H9 (cell line): ENCODE data around the gene NHP2. TPM values are rescaled to one million over a fixed set of nuclear protein-coding genes. Genes with fewer than 3 reads are reported as not detected.
A peak's percentile ranks its signal among the peaks of the same experiment; 100 is the strongest.

Experiments used
- DNase-seq: peaks from one replicate; pipeline ENCODE4 v3.0.0-alpha.2; 2017
- H2AFZ ChIP-seq: one replicate; pipeline ENCODE4 v1.6.1; 2013; ENCODE audit warnings: mild to moderate bottlenecking, low read length, control low read depth, moderate library complexity
- H2AK5ac ChIP-seq: 2 replicates; pipeline ENCODE4 v1.6.1; 2013; ENCODE audit warnings: low read length, control low read depth, mixed read lengths; ENCODE audit not compliant: insufficient read length
- H2BK120ac ChIP-seq: one replicate; pipeline ENCODE4 v1.6.1; 2013; ENCODE audit warnings: low read depth, mild to moderate bottlenecking, low read length, control low read depth, inconsistent platforms; ENCODE audit not compliant: poor library complexity, severe bottlenecking
- H2BK12ac ChIP-seq: 2 replicates; pipeline ENCODE4 v1.6.1; 2013; ENCODE audit warnings: low read length, control low read depth, mixed read lengths, low read depth; ENCODE audit not compliant: insufficient read length
- H2BK15ac ChIP-seq: 2 replicates; pipeline ENCODE4 v1.6.1; 2013; ENCODE audit warnings: low read depth, low read length, control low read depth
- H2BK20ac ChIP-seq: one replicate; pipeline ENCODE4 v1.6.1; 2013; ENCODE audit warnings: low read depth, mild to moderate bottlenecking, low read length, control low read depth, inconsistent platforms; ENCODE audit not compliant: poor library complexity, severe bottlenecking
- H2BK5ac ChIP-seq: 2 replicates; pipeline ENCODE4 v1.6.1; 2013; ENCODE audit warnings: low read length, control low read depth, mixed read lengths; ENCODE audit not compliant: insufficient read length
- H3K14ac ChIP-seq: 2 replicates; pipeline ENCODE4 v1.6.1; 2013; ENCODE audit warnings: low read length, control low read depth; ENCODE audit not compliant: insufficient read depth
- H3K18ac ChIP-seq: 2 replicates; pipeline ENCODE4 v1.6.1; 2013; ENCODE audit warnings: low read depth, mild to moderate bottlenecking, mixed read lengths, low read length, control low read depth; ENCODE audit not compliant: insufficient read length
- H3K23ac ChIP-seq: 2 replicates; pipeline ENCODE4 v1.6.1; 2013; ENCODE audit warnings: low read length, control low read depth, mixed read lengths, low read depth; ENCODE audit not compliant: insufficient read length
- H3K23me2 ChIP-seq: 2 replicates; pipeline ENCODE4 v1.6.1; 2013; ENCODE audit warnings: low read depth, mild to moderate bottlenecking, mixed read lengths, low read length, control low read depth; ENCODE audit not compliant: insufficient read length, poor library complexity, severe bottlenecking
- H3K27ac ChIP-seq: 2 replicates; pipeline ENCODE4 v1.5.1; 2013; ENCODE audit warnings: low read length, control low read depth, mixed read lengths, low read depth; ENCODE audit not compliant: insufficient read length
- H3K27me3 ChIP-seq: 2 replicates; pipeline ENCODE4 v1.6.1; 2013; ENCODE audit warnings: low read length, control low read depth, inconsistent platforms; ENCODE audit not compliant: insufficient read depth
- H3K4ac ChIP-seq: 2 replicates; pipeline ENCODE4 v1.6.1; 2013; ENCODE audit warnings: low read depth, mild to moderate bottlenecking, control low read depth, inconsistent platforms, low read length, moderate library complexity
- H3K4me1 ChIP-seq: 2 replicates; pipeline ENCODE4 v1.6.1; 2013; ENCODE audit warnings: low read length, control low read depth, inconsistent platforms; ENCODE audit not compliant: insufficient read depth
- H3K4me2 ChIP-seq: 2 replicates; pipeline ENCODE4 v1.6.1; 2013; ENCODE audit warnings: low read length, control low read depth, mixed read lengths; ENCODE audit not compliant: insufficient read length, insufficient read depth
- H3K56ac ChIP-seq: 2 replicates; pipeline ENCODE4 v1.6.1; 2013; ENCODE audit warnings: low read depth, mild to moderate bottlenecking, mixed read lengths, low read length, control low read depth; ENCODE audit not compliant: insufficient read length
- H3K79me1 ChIP-seq: 2 replicates; pipeline ENCODE4 v1.6.1; 2013; ENCODE audit warnings: low read depth, mild to moderate bottlenecking, moderate library complexity, low read length, control low read depth, inconsistent platforms; ENCODE audit not compliant: insufficient read depth, poor library complexity, severe bottlenecking
- H3K79me2 ChIP-seq: 2 replicates; pipeline ENCODE4 v1.6.1; 2013; ENCODE audit warnings: low read length, control low read depth, inconsistent platforms; ENCODE audit not compliant: insufficient read depth
- H3K9ac ChIP-seq: 2 replicates; pipeline ENCODE4 v1.6.1; 2013; ENCODE audit warnings: low read length, control low read depth, mixed read lengths; ENCODE audit not compliant: insufficient read length; ENCODE audit errors: extremely low read depth
- H3K9me3 ChIP-seq: one replicate; pipeline ENCODE4 v1.6.1; 2013; ENCODE audit warnings: low read depth, low read length, inconsistent platforms; ENCODE audit not compliant: control insufficient read depth
- H3T11ph ChIP-seq: one replicate; pipeline ENCODE4 v1.6.1; 2013; ENCODE audit warnings: mild to moderate bottlenecking, low read length, control low read depth, inconsistent platforms
- H4K20me1 ChIP-seq: one replicate; pipeline ENCODE4 v1.6.1; 2013; ENCODE audit not compliant: control insufficient read depth, insufficient read length, insufficient read depth
- H4K5ac ChIP-seq: 2 replicates; pipeline ENCODE4 v1.6.1; 2013; ENCODE audit warnings: low read depth, mild to moderate bottlenecking, mixed read lengths, low read length, control low read depth; ENCODE audit not compliant: insufficient read length
- H4K8ac ChIP-seq: replicated peaks from 2 replicates; pipeline ENCODE4 v1.6.1; 2013; ENCODE audit warnings: low read length, control low read depth, mixed read lengths, low read depth; ENCODE audit not compliant: insufficient read length
- H4K91ac ChIP-seq: 2 replicates; pipeline ENCODE4 v1.6.1; 2013; ENCODE audit warnings: low read depth, mild to moderate bottlenecking, moderate library complexity, mixed read lengths, low read length, control low read depth; ENCODE audit not compliant: insufficient read length
- H3K27ac Mint-ChIP-seq, 3 experiments: 2 replicates in 2 of 3; 3 replicates in 1 of 3; pipeline ENCODE4 v1.8.0; 2020 to 2021; ENCODE audit warnings: mixed read lengths in 3 of 3, mild to moderate bottlenecking in 1 of 3, moderate library complexity in 1 of 3
- H3K27me3 Mint-ChIP-seq: 2 replicates; pipeline ENCODE4 v1.8.0; 2021; ENCODE audit warnings: low read depth, mild to moderate bottlenecking, moderate library complexity, mixed read lengths
- H3K36me3 Mint-ChIP-seq, 3 experiments: 2 replicates in 2 of 3; 3 replicates in 1 of 3; pipeline ENCODE4 v1.8.0; 2020 to 2021; ENCODE audit warnings: low read depth in 3 of 3, mixed read lengths in 3 of 3; ENCODE audit not compliant: insufficient read depth in 1 of 3
- H3K4me1 Mint-ChIP-seq, 2 experiments: 2 replicates each; pipeline ENCODE4 v1.8.0; 2020; ENCODE audit warnings: mixed read lengths in 2 of 2
- H3K4me3 Mint-ChIP-seq, 2 experiments: 2 replicates in 1 of 2; 3 replicates in 1 of 2; pipeline ENCODE4 v1.8.0; 2020 to 2021; ENCODE audit warnings: mild to moderate bottlenecking in 2 of 2, mixed read lengths in 2 of 2, moderate library complexity in 1 of 2
- H3K9me3 Mint-ChIP-seq, 2 experiments: 2 replicates in 1 of 2; 3 replicates in 1 of 2; pipeline ENCODE4 v1.8.0; 2020; ENCODE audit warnings: mild to moderate bottlenecking in 2 of 2, mixed read lengths in 2 of 2, moderate library complexity in 1 of 2
- WGBS: extraction: QIAGEN DNeasy Blood & Tissue Kit; methylation state at CpG from one replicate; pipeline ENCODE4 v1.1.7; 2013; ENCODE audit warnings: missing lambda C conversion rate, low lambda C conversion rate, mixed read lengths; ENCODE audit not compliant: insufficient read length; ENCODE audit errors: extremely low coverage; 5-methylcytosine and 5-hydroxymethylcytosine counted together
- total RNA-seq: library from RNA; stranded (reverse); gene quantifications from 2 replicates; pipeline ENCODE4 v1.2.1, GENCODE V29; 2021
- TF ChIP-seq, protein P1 (sequence below): fragments of 200-600 bp; sonication (generic); conservative IDR thresholded peaks from 3 replicates; pipeline ENCODE4 v1.8.0; 2021; ENCODE audit warnings: antibody characterized with exemption, mild to moderate bottlenecking

NHP2 gene
- total RNA-seq, 1 experiment from 2014 or later = 232 TPM

DNA sequence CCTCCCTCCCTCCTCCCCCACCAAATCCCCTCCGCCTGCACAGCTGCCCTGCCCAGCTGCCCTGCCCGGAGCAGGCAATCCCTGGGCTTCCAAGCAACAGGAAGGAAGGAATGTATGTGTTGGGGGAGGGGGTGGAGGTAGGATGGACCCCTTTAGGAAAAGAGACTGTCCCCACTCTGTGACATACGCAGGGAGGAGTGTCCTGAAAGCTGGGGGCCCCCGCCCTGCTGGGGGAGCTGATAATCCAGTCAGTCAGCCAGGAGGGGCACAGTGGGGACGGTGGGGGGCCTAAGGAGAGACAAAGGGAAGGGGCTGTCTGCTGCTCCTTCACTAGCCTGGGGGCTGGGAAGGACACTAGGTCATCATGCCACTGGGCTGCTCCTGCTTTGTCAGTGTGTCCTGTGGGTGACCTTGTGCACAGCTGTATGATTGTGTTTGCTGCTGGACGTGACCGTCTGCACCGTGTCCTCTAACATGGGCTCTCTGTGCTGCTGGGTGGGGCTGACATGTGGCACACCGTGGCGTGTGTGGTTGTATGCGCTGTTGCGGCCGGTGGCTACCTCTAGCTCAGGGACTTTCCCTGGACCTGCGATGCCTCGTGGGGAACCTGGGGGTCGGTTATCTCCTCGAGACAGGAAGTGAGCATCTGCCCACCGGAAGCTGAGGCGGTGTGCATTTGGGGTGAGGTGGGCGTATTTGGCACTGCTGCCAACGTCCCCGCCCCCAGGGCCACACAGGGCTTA is 37.4 kb downstream of the NHP2 start:
- no peak overlapping the region for H2AFZ ChIP-seq
- no peak overlapping the region for H4K8ac ChIP-seq
- no peak overlapping the region for H3K23ac ChIP-seq
- peak overlapping the region; percentile 27 for H3K9ac ChIP-seq
- peak overlapping the region; percentile 84 for H3K4me2 ChIP-seq
- Mint-ChIP-seq H3K36me3 (peaks cover 7 to 19% (median 12%) of the 10 kb centered on the region in 3 experiments), H3K9me3 (peaks cover 5 to 7% of the 10 kb centered on the region in 2 experiments; a peak in 4 of 5 replicates), H3K27me3 (peaks cover 3% of the 10 kb centered on the region; the same call in 1 of the 2 replicates), H3K4me3 (peak overlapping the region; percentile 98 to 100), H3K4me1 (peaks cover 23 to 38% of the 10 kb centered on the region in 2 experiments), H3K27ac (peak overlapping the region; percentile 96 to 99 (median 98))
- peak overlapping the region; percentile 73 for H3K18ac ChIP-seq
- H3K9me3 ChIP-seq = no peaks in the 10 kb centered on the region
- no peak overlapping the region for H3K4ac ChIP-seq
- peaks cover 14% of the 10 kb centered on the region for H3K23me2 ChIP-seq
- no CpG with 5 or more reads among the region's 22 CpGs for WGBS
- no peak overlapping the region for H2BK15ac ChIP-seq
- H3K56ac ChIP-seq = no peak overlapping the region
- no peak overlapping the region for H4K91ac ChIP-seq
- H3K4me1 ChIP-seq = peaks cover 8% of the 10 kb centered on the region; the same call in 1 of the 2 replicates
- no peak overlapping the region for H4K5ac ChIP-seq
- no peak overlapping the region for H2BK20ac ChIP-seq
- H3K79me1 ChIP-seq = no peaks in the 10 kb centered on the region
- no peaks in the 10 kb centered on the region for H4K20me1 ChIP-seq
- H3K27me3 ChIP-seq = no peaks in the 10 kb centered on the region
- H2AK5ac ChIP-seq = no peak overlapping the region
- TF ChIP-seq, protein P1, sequence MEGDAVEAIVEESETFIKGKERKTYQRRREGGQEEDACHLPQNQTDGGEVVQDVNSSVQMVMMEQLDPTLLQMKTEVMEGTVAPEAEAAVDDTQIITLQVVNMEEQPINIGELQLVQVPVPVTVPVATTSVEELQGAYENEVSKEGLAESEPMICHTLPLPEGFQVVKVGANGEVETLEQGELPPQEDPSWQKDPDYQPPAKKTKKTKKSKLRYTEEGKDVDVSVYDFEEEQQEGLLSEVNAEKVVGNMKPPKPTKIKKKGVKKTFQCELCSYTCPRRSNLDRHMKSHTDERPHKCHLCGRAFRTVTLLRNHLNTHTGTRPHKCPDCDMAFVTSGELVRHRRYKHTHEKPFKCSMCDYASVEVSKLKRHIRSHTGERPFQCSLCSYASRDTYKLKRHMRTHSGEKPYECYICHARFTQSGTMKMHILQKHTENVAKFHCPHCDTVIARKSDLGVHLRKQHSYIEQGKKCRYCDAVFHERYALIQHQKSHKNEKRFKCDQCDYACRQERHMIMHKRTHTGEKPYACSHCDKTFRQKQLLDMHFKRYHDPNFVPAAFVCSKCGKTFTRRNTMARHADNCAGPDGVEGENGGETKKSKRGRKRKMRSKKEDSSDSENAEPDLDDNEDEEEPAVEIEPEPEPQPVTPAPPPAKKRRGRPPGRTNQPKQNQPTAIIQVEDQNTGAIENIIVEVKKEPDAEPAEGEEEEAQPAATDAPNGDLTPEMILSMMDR = no peak
- peak; percentile 69 for DNase-seq
- peaks cover 32% of the 10 kb centered on the region; the same call in 1 of the 2 replicates for H3K79me2 ChIP-seq
- no peak overlapping the region for H2BK5ac ChIP-seq
- H3K14ac ChIP-seq = peak overlapping the region; percentile 77
- no peak overlapping the region for H2BK120ac ChIP-seq
- no peak overlapping the region for H3K27ac ChIP-seq
- no peak overlapping the region for H3T11ph ChIP-seq
- no peak overlapping the region for H2BK12ac ChIP-seq
